RPMI7951 (cell line): Measurements from ENCODE around the gene KIAA0586. TPM values are rescaled to one million over a fixed set of nuclear protein-coding genes. Genes with fewer than 3 reads are reported as not detected.
"Not testable (repeated sequence)": the region's sequence is repeated elsewhere in the genome, so short reads cannot be mapped to it uniquely, and the experiment has no call there.

Experiments used
- DNase-seq: peaks from one replicate; pipeline ENCODE4 v3.0.0-alpha.2; 2012; ENCODE audit warnings: low read depth
- total RNA-seq: library from RNA; depleted of rRNA; stranded (reverse); fragments of >200 nt; shearing (Covaris generic); gene quantifications from 2 replicates; pipeline ENCODE4 v1.2.3, GENCODE V29; 2014; rRNA removed

KIAA0586 gene
- total RNA-seq, result 37.8 and 44.6 TPM in 2 replicates

- DNase-seq, result peak; percentile 97
Observed at GRCh38 chr14:58427281-58428117, at the start of gene KIAA0586, which contains the start of gene TIMM9. KIAA0586 (plus strand) TSS chr14:58427719; CDS start chr14:58428265, 546 bp downstream. TIMM9 (minus strand) TSS chr14:58427531; CDS start chr14:58411945, 15,586 bp downstream.

GRCh38 chr14:58390830-58391229 lies 36.7 kb upstream of the KIAA0586 start:
- DNase-seq, result no peak

- no peak for DNase-seq
Observed at GRCh38 chr14:58395562-58395811, 32.0 kb upstream of the KIAA0586 start.

- DNase-seq, result peak; percentile 64
Observed at GRCh38 chr14:58395812-58396788, 31.4 kb upstream of the KIAA0586 start, which contains the start of gene TOMM20L. TOMM20L (plus strand) TSS chr14:58395930; CDS start chr14:58395958, 28 bp downstream.

- DNase-seq, result no peak
Observed at GRCh38 chr14:58397156-58397555, 30.4 kb upstream of the KIAA0586 start.

GRCh38 chr14:58398495-58398894 lies 29.0 kb upstream of the KIAA0586 start:
- no peak for DNase-seq

- DNase-seq, result no peak
Observed at GRCh38 chr14:58398895-58399294, 28.6 kb upstream of the KIAA0586 start.

- DNase-seq, result peak; percentile 4
Observed at GRCh38 chr14:58401587-58401986, 25.9 kb upstream of the KIAA0586 start.

- DNase-seq, result no peak
Observed at GRCh38 chr14:58408681-58409215, 18.8 kb upstream of the KIAA0586 start.

GRCh38 chr14:58414845-58415244 lies 12.7 kb upstream of the KIAA0586 start:
- DNase-seq, result no peak

- no peak for DNase-seq
Observed at GRCh38 chr14:58415636-58416547, 11.6 kb upstream of the KIAA0586 start.

- not testable (repeated sequence) for DNase-seq
Observed at GRCh38 chr14:58416934-58417333, 10.6 kb upstream of the KIAA0586 start.

- peak; percentile 68 for DNase-seq
Observed at GRCh38 chr14:58426670-58427280, 744 bp upstream of the KIAA0586 start.

- DNase-seq, result peak; percentile 63
Observed at GRCh38 chr14:58428118-58428683, 682 bp downstream of the KIAA0586 start.

GRCh38 chr14:58430156-58430555 lies 2.6 kb downstream of the KIAA0586 start:
- peak; percentile 55 for DNase-seq

GRCh38 chr14:58439476-58439875 lies 12.0 kb downstream of the KIAA0586 start:
- no peak for DNase-seq

- DNase-seq, result no peak
Observed at GRCh38 chr14:58444627-58445026, 17.1 kb downstream of the KIAA0586 start.

- peak; percentile 88 for DNase-seq
Observed at GRCh38 chr14:58455593-58456265, 28.2 kb downstream of the KIAA0586 start.

GRCh38 chr14:58460772-58461171 lies 33.3 kb downstream of the KIAA0586 start:
- no peak for DNase-seq

- no peak for DNase-seq
Observed at GRCh38 chr14:58463147-58463546, 35.6 kb downstream of the KIAA0586 start.
